A549 (cell line): ENCODE results near the gene RNF175. TPM values are rescaled to one million over a fixed set of nuclear protein-coding genes. Genes with fewer than 3 reads are reported as not detected.

ENCODE experiments used
- ATAC-seq, 2 experiments: fragments of 200-7000 bp in 1 of 2; fragments of >200 bp in 1 of 2; cut with Nextera tagmentation in 1 of 2; cut with Tn5 transposase in 1 of 2; 3 replicates each; pipeline versions ENCODE4 v1.8.0 to v1.9.1; 2018 to 2020; ENCODE audit warnings: mild to moderate bottlenecking in 1 of 2, moderate library complexity in 1 of 2
- CTCF ChIA-PET: fragments of 300-600 bp; sonication (Branson Sonifier 250); formaldehyde crosslinking; extraction: SDS; loops from one replicate; lab custom pipeline; 2021; ENCODE audit warnings: antibody characterized with exemption, inconsistent platforms; lab: Yijun Ruan, JAX
- POLR2A ChIA-PET: fragments of 350-600 bp; formaldehyde crosslinking; extraction: SDS; loops from one replicate; lab custom pipeline; 2021; ENCODE audit warnings: antibody characterized with exemption, inconsistent platforms; lab: Yijun Ruan, JAX
- DNase-seq, 2 experiments: peaks; one replicate each; pipeline versions ENCODE4 v3.0.0 to v3.0.0-alpha.2; 2011 to 2016; ENCODE audit warnings: low read depth in 1 of 2, low spot score in 1 of 2
- FAIRE-seq: peaks from 2 replicates; lab custom pipeline; 2011; peaks lifted over from hg19 to GRCh38; lab: Jason Lieb, UNC
- H3K27ac ChIP-seq, 2 experiments: fragments of >200 bp; sonication (Bioruptor Twin); formaldehyde crosslinking; 3 replicates each; pipeline ENCODE4 v1.5.1; 2016 to 2017
- H3K4me1 ChIP-seq: fragments of >200 bp; sonication (Bioruptor Twin); formaldehyde crosslinking; 3 replicates; pipeline ENCODE4 v1.6.1; 2016
- H3K4me2 ChIP-seq: fragments of >200 bp; sonication (Bioruptor Twin); formaldehyde crosslinking; 3 replicates; pipeline ENCODE4 v1.6.1; 2016
- H3K4me3 ChIP-seq: fragments of >200 bp; sonication (Bioruptor Twin); formaldehyde crosslinking; 3 replicates; pipeline ENCODE4 v1.5.1; 2016
- H3K9me3 ChIP-seq: fragments of >200 bp; sonication (Bioruptor Twin); formaldehyde crosslinking; 3 replicates; pipeline ENCODE4 v1.6.1; 2016
- CBX2 ChIP-seq: fragments of 200-600 bp; sonication (generic); IDR thresholded peaks from 2 replicates; pipeline ENCODE4 v1.6.1; 2016; ENCODE audit warnings: low read depth, mild to moderate bottlenecking, borderline replicate concordance
- CEBPB ChIP-seq, 2 experiments: fragments of >200 bp in 1 of 2; sonication (Bioruptor Twin) in 1 of 2; formaldehyde crosslinking in 1 of 2; IDR thresholded peaks; 2 replicates each; pipeline ENCODE4 v1.6.1; 2012 to 2016
- CHD2 ChIP-seq: fragments of 150-350 bp; IDR thresholded peaks from 2 replicates; pipeline ENCODE4 v1.6.1; 2014; ENCODE audit warnings: low read length; ENCODE audit not compliant: partially characterized antibody
- ESRRA ChIP-seq: fragments of 150-350 bp; IDR thresholded peaks from 2 replicates; pipeline ENCODE4 v1.6.1; 2014; ENCODE audit warnings: mild to moderate bottlenecking, low read length, borderline replicate concordance
- FOSB ChIP-seq: fragments of 250-450 bp; sonication (Bioruptor Pico); IDR thresholded peaks from 2 replicates; pipeline ENCODE4 v1.5.0; 2020; ENCODE audit warnings: mild to moderate bottlenecking, moderate library complexity
- FOXS1 ChIP-seq: fragments of 250-450 bp; sonication (Bioruptor Pico); IDR thresholded peaks from 2 replicates; pipeline ENCODE4 v1.5.0; 2020; ENCODE audit warnings: mild to moderate bottlenecking, moderate library complexity
- GATA3 ChIP-seq: IDR thresholded peaks from 2 replicates; pipeline ENCODE4 v1.6.1; 2012; ENCODE audit warnings: borderline replicate concordance
- HES2 ChIP-seq: fragments of >200 bp; sonication (Bioruptor Twin); formaldehyde crosslinking; IDR thresholded peaks from 2 replicates; pipeline ENCODE4 v1.6.1; 2016
- HEYL ChIP-seq: fragments of 250-450 bp; sonication (Bioruptor Pico); IDR thresholded peaks from 2 replicates; pipeline ENCODE4 v1.8.0; 2021; ENCODE audit warnings: mild to moderate bottlenecking, moderate library complexity
- HOXA7 ChIP-seq: fragments of 250-450 bp; sonication (Bioruptor Pico); IDR thresholded peaks from 2 replicates; pipeline ENCODE4 v1.5.0; 2020; ENCODE audit warnings: mild to moderate bottlenecking, moderate library complexity
- HOXB13 ChIP-seq: fragments of 250-450 bp; sonication (Bioruptor Pico); IDR thresholded peaks from 2 replicates; pipeline ENCODE4 v1.5.0; 2020; ENCODE audit warnings: low read depth, mild to moderate bottlenecking, moderate library complexity
- HOXB5 ChIP-seq: fragments of 250-450 bp; sonication (Bioruptor Pico); IDR thresholded peaks from 2 replicates; pipeline ENCODE4 v1.5.0; 2020; ENCODE audit warnings: mild to moderate bottlenecking, moderate library complexity
- JUN ChIP-seq, 2 experiments: fragments of >200 bp; sonication (Bioruptor Twin); formaldehyde crosslinking; IDR thresholded peaks; 2 replicates in 1 of 2; 3 replicates in 1 of 2; pipeline ENCODE4 v1.6.1; 2016 to 2017
- KDM1A ChIP-seq: fragments of 200-600 bp; sonication (generic); IDR thresholded peaks from 2 replicates; pipeline ENCODE4 v1.6.1; 2016; ENCODE audit warnings: low read depth, mild to moderate bottlenecking
- MAFK ChIP-seq: fragments of 450-650 bp; IDR thresholded peaks from 2 replicates; pipeline ENCODE4 v1.6.1; 2014; ENCODE audit not compliant: partially characterized antibody
- MAX ChIP-seq: IDR thresholded peaks from 2 replicates; pipeline ENCODE4 v1.6.1; 2012
- MAZ ChIP-seq: fragments of 150-350 bp; IDR thresholded peaks from 2 replicates; pipeline ENCODE4 v1.6.1; 2014; ENCODE audit warnings: antibody characterized with exemption, low read depth, low read length, borderline replicate concordance
- PBX3 ChIP-seq: IDR thresholded peaks from 2 replicates; pipeline ENCODE4 v1.6.1; 2012
- POLR2AphosphoS2 ChIP-seq: conservative IDR thresholded peaks from 2 replicates; pipeline ENCODE4 v1.6.1; 2012; ENCODE audit warnings: low read length, improper control_type of control experiment, inconsistent platforms
- RARB ChIP-seq: fragments of 250-450 bp; sonication (Bioruptor Pico); IDR thresholded peaks from 2 replicates; pipeline ENCODE4 v1.8.0; 2021; ENCODE audit warnings: mild to moderate bottlenecking, moderate library complexity
- RFX5 ChIP-seq: fragments of 450-650 bp; IDR thresholded peaks from 2 replicates; pipeline ENCODE4 v1.7.1; 2014; ENCODE audit warnings: antibody characterized with exemption, mild to moderate bottlenecking, moderate library complexity
- SREBF2 ChIP-seq: fragments of 450-650 bp; IDR thresholded peaks from 2 replicates; pipeline ENCODE4 v1.6.1; 2014; ENCODE audit warnings: mild to moderate bottlenecking, moderate library complexity
- TP53 ChIP-seq: fragments of 250-450 bp; sonication (Bioruptor Pico); IDR thresholded peaks from 2 replicates; pipeline ENCODE4 v1.5.0; 2021; ENCODE audit warnings: mild to moderate bottlenecking, moderate library complexity
- USF2 ChIP-seq: fragments of 450-650 bp; IDR thresholded peaks from 2 replicates; pipeline ENCODE4 v1.6.1; 2014; ENCODE audit warnings: antibody characterized with exemption
- ZC3H11A ChIP-seq: fragments of 450-650 bp; IDR thresholded peaks from 2 replicates; pipeline ENCODE4 v1.6.1; 2014; ENCODE audit warnings: antibody characterized with exemption, mild to moderate bottlenecking
- ZFP36 ChIP-seq: fragments of 450-650 bp; IDR thresholded peaks from 2 replicates; pipeline ENCODE4 v1.6.1; 2014; ENCODE audit warnings: borderline replicate concordance; ENCODE audit not compliant: partially characterized antibody
- ZNF302 ChIP-seq: fragments of 250-450 bp; sonication (Bioruptor Pico); IDR thresholded peaks from 2 replicates; pipeline ENCODE4 v1.9.0; 2021; ENCODE audit warnings: inconsistent platforms, mild to moderate bottlenecking, moderate library complexity
- ZSCAN20 ChIP-seq: fragments of 250-450 bp; sonication (Bioruptor Pico); IDR thresholded peaks from 2 replicates; pipeline ENCODE4 v1.8.0; 2022; ENCODE audit warnings: mild to moderate bottlenecking, moderate library complexity
- WGBS: methylation state at CpG from one replicate; pipeline ENCODE4 v1.1.6; 2017; ENCODE audit errors: missing lambda C conversion rate; 5-methylcytosine and 5-hydroxymethylcytosine counted together
- polyA plus RNA-seq, 4 experiments: library from polyadenylated mRNA; depleted of rRNA in 3 of 4; stranded (reverse); fragments of >200 nt; fragmentation: RNase III in 1 of 4; extraction: RNeasy Plus Mini Kit Qiagen cat#74134 plus additional on column Dnase treatment in 1 of 4; gene quantifications; 2 replicates in 3 of 4; 3 replicates in 1 of 4; pipeline ENCODE4 v1.2.3, GENCODE V29; 2011 to 2017

Gene RNF175
- polyA plus RNA-seq, 2 of the 4 experiments (the other 2 are of a cell fraction), result not detected

GRCh38 chr4:153766758-153767157 is 6.9 kb upstream of the RNF175 start:
- ChIA-PET CTCF (no interaction called here), POLR2A (no interaction called here)

GRCh38 chr4:153765894-153766293 is 6.1 kb upstream of the RNF175 start:
- DNase-seq, result no peak
- 43% methylated on average over 8 of the region's 8 CpGs for WGBS
- TF ChIP-seq PBX3 (no peak), USF2 (no peak), HOXB13 (no peak), HES2 (no peak), FOSB (no peak), MAZ (no peak), TP53 (CRISPR knock-in tag) (no peak), ZFP36 (no peak), HOXB5 (CRISPR knock-in tag) (no peak), MAX (no peak), CEBPB (IDR thresholded peaks at IDR 0.05) (no peak), POLR2AphosphoS2 (no peak)
- no peaks in the 10 kb centered on the region for H3K9me3 ChIP-seq
- no peak overlapping the region for H3K27ac ChIP-seq
- H3K4me1 ChIP-seq, result no peaks in the 10 kb centered on the region
- no peak overlapping the region for H3K4me3 ChIP-seq
- no peak for ATAC-seq
- ChIA-PET CTCF (no interaction called here), POLR2A (no interaction called here)
- FAIRE-seq, result no peak
- H3K4me2 ChIP-seq, result no peak overlapping the region

More at GRCh38 chr4:153766758-153767157, 6.9 kb upstream of the RNF175 start:
- Histone ChIP-seq H3K4me3 (no peak overlapping the region), H3K27ac (no peak overlapping the region), H3K4me1 (no peaks in the 10 kb centered on the region), H3K9me3 (no peaks in the 10 kb centered on the region), H3K4me2 (no peak overlapping the region)
- no peak for TF ChIP-seq GATA3
- no peak for TF ChIP-seq KDM1A
- no peak for TF ChIP-seq MAZ
- no peak for TF ChIP-seq HOXB13
- no peak for TF ChIP-seq FOXS1 (CRISPR knock-in tag)
- no peak for TF ChIP-seq ESRRA
- TF ChIP-seq CHD2, result no peak
- TF ChIP-seq ZNF302 (CRISPR knock-in tag), result no peak
- no peak for TF ChIP-seq SREBF2
- TF ChIP-seq MAFK, result no peak
- no peak for TF ChIP-seq HEYL (CRISPR knock-in tag)
- TF ChIP-seq RARB, result no peak
- TF ChIP-seq HOXA7 (CRISPR knock-in tag), result no peak
- TF ChIP-seq JUN (IDR thresholded peaks at IDR 0.05), result no peak
- TF ChIP-seq CBX2, result no peak
- no peak for TF ChIP-seq RFX5
- TF ChIP-seq POLR2AphosphoS2, result no peak
- no peak for TF ChIP-seq USF2
- TF ChIP-seq ZC3H11A, result no peak
- no peak for TF ChIP-seq ZSCAN20 (CRISPR knock-in tag)
- 38% methylated on average over 6 of the region's 6 CpGs for WGBS
- ATAC-seq (no peak), DNase-seq (no peak), FAIRE-seq (no peak)
